ENCODE measurements around the gene AGPAT4. TPM values are rescaled to one million over a fixed set of nuclear protein-coding genes. Genes with fewer than 3 reads are reported as not detected.

Gene AGPAT4
- polyA plus RNA-seq, 4 donors: 17.1 to 25.1 (median 20.8) TPM

GRCh38 chr6:161091151-161091550 lies 182.7 kb downstream of the AGPAT4 start:
- no peak for DNase-seq (ENCODE audit: low read depth in 4 of 4, low spot score in 2 of 4)

- DNase-seq (ENCODE audit: low read depth in 4 of 4, low spot score in 2 of 4): no peak
These were observed 185.1 kb downstream of the AGPAT4 start for GRCh38 chr6:161088676-161089328.

GRCh38 chr6:161085246-161085645 lies 188.6 kb downstream of the AGPAT4 start:
- DNase-seq (ENCODE audit: low read depth in 4 of 4, low spot score in 2 of 4): no peak

GRCh38 chr6:161082215-161082614 lies 191.6 kb downstream of the AGPAT4 start:
- DNase-seq (ENCODE audit: low read depth in 4 of 4, low spot score in 2 of 4): no peak

DNA sequence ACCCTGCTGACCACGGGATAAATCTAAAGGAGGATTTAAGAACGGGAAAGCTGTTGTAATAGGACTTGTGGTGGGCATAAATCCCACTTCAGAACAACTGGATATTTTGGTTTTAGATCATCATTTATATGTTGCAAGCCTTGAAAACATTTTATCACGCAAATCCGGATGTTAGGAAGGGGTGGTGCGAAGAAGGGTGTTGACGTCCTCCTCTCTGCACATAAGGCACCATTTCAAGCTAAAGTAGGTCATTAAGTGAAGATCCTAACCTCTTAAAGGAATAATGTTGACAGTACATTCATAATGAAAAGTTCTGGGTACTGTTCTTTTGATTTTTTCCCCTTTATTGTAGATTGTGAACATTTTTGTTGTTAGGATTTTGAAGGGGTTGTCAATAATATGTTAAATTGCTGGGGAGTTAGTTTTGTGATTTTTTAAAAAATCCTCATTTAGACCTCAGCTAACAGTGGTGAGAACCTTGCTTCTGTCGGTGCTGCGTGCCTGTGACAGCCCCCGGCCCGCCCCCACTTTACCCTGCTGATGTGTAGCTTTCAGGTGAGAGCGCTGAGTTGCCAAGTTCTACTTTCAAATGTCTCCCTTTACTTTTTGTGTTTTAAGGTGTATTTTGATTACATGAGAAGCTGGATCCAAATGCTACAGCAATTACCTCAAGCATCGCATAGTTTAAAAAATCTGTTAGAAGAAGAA lies 193.4 kb downstream of the AGPAT4 start:
- no peak for DNase-seq (ENCODE audit: low read depth in 4 of 4, low spot score in 2 of 4)
